Measurements from ENCODE around the gene CERCAM.

DNA sequence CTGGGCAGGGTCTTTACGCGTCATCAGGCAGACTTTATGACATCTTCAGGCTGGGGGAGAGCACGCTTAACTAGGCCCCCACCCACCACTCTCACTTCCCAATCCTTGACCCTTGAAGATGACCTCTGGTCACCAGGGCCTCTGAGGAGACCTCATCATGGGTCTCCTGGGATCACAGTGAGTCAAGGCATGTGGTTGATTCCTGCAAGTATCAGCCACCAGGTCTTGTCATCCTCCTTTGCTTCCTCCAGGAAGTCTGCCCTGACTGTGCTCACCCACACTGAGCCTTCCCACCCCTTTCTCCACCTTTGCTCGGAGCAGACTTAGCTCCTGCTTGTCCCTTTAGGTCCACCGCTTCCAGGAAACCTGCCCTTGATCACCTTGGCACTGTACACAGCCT lies 52.4 kb downstream of the CERCAM start:
- TF ChIP-seq CTCF (IDR thresholded peaks at IDR 0.05; ENCODE audit: low read length) = no peak
- no peak for TF ChIP-seq EZH2 (IDR thresholded peaks at IDR 0.05; ENCODE audit: borderline replicate concordance, low read length)
